ENCODE results near the gene UBE2G2.

UBE2G2 gene

DNA sequence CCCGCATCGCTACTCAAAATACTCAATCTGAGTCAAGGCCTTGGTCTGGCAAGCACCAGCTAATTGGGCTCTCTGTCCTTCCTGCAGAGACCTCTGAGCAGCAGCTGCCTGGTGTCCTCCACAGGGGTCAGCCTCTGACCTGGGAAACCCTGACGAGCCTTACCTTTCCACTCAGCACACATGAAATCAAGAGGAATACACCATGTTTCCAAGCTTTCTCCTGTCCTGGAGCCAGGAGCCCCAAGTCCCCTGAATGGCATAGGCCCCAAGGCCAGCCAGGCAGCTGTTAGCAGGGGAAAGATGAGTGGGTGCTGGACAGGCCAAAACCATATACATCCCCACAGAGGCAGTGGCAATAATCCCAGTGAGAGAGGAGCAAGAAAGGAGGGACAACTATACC is 63.0 kb downstream of the UBE2G2 start:
- DNase-seq (ENCODE audit: low spot score) = no peak
- TF ChIP-seq, protein P1, sequence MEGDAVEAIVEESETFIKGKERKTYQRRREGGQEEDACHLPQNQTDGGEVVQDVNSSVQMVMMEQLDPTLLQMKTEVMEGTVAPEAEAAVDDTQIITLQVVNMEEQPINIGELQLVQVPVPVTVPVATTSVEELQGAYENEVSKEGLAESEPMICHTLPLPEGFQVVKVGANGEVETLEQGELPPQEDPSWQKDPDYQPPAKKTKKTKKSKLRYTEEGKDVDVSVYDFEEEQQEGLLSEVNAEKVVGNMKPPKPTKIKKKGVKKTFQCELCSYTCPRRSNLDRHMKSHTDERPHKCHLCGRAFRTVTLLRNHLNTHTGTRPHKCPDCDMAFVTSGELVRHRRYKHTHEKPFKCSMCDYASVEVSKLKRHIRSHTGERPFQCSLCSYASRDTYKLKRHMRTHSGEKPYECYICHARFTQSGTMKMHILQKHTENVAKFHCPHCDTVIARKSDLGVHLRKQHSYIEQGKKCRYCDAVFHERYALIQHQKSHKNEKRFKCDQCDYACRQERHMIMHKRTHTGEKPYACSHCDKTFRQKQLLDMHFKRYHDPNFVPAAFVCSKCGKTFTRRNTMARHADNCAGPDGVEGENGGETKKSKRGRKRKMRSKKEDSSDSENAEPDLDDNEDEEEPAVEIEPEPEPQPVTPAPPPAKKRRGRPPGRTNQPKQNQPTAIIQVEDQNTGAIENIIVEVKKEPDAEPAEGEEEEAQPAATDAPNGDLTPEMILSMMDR (IDR thresholded peaks at IDR 0.05; ENCODE audit: extremely low read depth, insufficient read depth, missing control alignments) = no peak
- in situ Hi-C loops (cut with MboI; ENCODE audit: low pct_unique_long_range_greater_than_20kb, low sequenced_read_pairs, unreplicated experiment) = no loop called here

DNA sequence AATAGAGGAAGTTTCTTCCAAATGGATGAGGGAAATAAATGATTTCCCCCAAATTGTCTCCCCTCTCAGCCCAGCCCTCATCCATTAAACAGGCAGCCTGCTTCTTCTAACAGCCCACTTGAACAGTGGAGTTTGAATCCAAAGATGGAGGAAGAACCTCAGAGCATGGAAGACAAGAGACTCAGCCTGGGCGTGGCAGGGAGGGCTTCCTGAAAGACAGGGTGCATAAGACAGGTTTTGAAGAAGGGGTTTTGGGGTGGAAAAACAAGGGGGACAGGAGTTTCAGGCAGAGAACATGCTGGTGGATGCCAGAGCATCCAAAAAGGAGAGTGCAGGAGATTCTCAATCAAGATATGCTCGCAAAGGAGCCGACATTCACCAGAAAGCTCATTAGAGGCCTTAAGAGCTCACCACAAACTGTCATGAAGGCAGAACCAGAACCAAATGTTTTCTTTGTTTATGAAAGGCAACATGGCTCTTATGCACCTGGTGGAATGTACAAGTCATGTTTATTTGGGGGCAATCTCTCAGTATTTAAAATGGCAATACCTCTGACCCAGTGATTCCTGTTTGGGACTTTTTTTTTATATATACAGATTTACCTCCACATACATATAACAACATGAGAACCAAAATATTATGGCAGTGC is 63.8 kb downstream of the UBE2G2 start:
- in situ Hi-C loops (cut with MboI; ENCODE audit: low pct_unique_long_range_greater_than_20kb, low sequenced_read_pairs, unreplicated experiment) = no loop called here
- no peak for DNase-seq (ENCODE audit: low spot score)
- TF ChIP-seq, protein P1 (IDR thresholded peaks at IDR 0.05; ENCODE audit: extremely low read depth, insufficient read depth, missing control alignments) = no peak

DNA sequence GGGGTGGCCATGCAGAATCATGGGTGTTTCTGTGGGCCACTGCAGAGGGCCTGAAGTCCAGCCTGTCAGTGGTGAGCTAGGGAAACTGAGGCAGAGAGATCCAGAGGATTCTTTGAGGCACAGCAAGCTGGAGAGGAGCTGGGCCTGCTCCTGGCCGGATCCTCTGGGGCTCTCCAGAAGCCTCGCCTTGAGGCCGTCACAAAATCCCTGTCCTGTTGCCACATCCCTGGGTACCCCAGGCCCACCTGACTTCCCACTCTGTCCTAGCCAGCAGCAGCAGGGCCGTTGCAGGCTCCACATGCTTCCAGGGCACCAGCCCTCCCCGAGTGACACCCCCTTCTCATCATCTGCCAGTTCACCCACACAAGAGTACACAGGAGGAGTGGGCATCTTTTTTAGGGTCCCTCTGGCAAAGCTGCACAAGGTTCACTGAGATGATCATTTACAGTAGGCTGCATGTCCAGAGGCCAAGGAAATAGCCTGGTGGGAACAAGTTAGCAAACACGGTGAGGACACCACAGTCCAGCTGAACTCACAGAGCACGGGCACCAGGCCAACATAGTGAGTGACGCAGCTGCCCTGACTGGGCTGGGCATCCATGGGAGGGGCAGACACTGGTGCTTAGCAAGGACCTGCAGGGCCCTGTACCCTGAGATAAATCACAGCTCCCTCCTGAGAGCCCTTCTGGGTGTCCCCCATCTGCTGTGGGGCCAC is 65.2 kb downstream of the UBE2G2 start:
- TF ChIP-seq, protein P1 (IDR thresholded peaks at IDR 0.05; ENCODE audit: extremely low read depth, insufficient read depth, missing control alignments) = no peak
- in situ Hi-C loops (cut with MboI; ENCODE audit: low pct_unique_long_range_greater_than_20kb, low sequenced_read_pairs, unreplicated experiment) = no loop called here
- no peak for DNase-seq (ENCODE audit: low spot score)

- in situ Hi-C loops (cut with MboI; ENCODE audit: low pct_unique_long_range_greater_than_20kb, low sequenced_read_pairs, unreplicated experiment) = no loop called here
- no peak for DNase-seq (ENCODE audit: low spot score)
- TF ChIP-seq, protein P1 (IDR thresholded peaks at IDR 0.05; ENCODE audit: extremely low read depth, insufficient read depth, missing control alignments) = no peak
Observed at GRCh38 chr21:44735821-44736220, 65.8 kb downstream of the UBE2G2 start.

GRCh38 chr21:44734841-44735240 is 66.8 kb downstream of the UBE2G2 start:
- DNase-seq (ENCODE audit: low spot score) = no peak
- in situ Hi-C loops (cut with MboI; ENCODE audit: low pct_unique_long_range_greater_than_20kb, low sequenced_read_pairs, unreplicated experiment) = no loop called here
- TF ChIP-seq, protein P1 (IDR thresholded peaks at IDR 0.05; ENCODE audit: extremely low read depth, insufficient read depth, missing control alignments) = no peak

DNA sequence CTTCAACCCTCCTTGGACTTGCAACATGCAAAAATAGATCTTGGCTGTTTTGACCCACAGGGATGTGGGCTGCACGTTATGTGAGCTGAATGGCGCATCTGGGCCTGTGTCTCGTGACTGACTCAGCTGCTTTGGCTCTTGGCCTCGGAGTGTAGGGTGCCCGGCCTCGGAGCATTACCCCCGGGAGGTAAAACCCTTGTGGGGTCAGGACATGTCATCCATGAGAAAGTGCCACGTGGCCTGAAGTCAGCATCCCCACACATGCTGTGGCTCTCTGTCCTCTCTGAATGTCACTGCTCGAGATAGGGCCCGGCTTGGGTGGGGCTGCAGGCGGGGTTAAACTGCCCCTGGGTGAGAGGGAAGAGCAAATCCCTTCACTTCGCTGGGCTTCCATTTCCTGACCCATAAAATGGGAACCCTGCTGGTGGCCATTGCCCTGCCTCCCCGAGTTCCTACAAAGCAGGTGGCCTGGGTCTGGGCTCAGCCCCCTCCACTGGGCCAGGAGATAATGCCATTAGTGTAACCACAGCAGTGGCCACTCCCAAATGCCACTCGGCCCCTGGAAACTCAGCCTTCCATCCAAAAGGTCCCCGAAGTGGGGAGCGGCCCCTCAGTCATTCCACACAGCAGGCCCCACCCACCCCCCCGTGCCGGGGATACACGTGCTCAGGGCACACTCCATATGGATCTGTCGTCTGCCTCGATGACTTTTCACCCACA is 67.4 kb downstream of the UBE2G2 start:
- in situ Hi-C loops (cut with MboI; ENCODE audit: low pct_unique_long_range_greater_than_20kb, low sequenced_read_pairs, unreplicated experiment) = no loop called here
- TF ChIP-seq, protein P1 (IDR thresholded peaks at IDR 0.05; ENCODE audit: extremely low read depth, insufficient read depth, missing control alignments) = no peak
- no peak for DNase-seq (ENCODE audit: low spot score)

Measured in GM13977 (cell line).